HL-60 (cell line): ENCODE data around the gene FOXC2.

ENCODE experiments used
- DNase-seq, 2 experiments: peaks; one replicate each; pipeline ENCODE4 v3.0.0-alpha.2; 2010 to 2020; ENCODE audit warnings: low read depth in 1 of 2, low spot score in 1 of 2
- H3K27ac ChIP-seq: fragments of 250-450 bp; sonication (Bioruptor Pico); replicated peaks from 2 replicates; pipeline ENCODE4 v1.5.1; 2020; ENCODE audit warnings: mild to moderate bottlenecking, moderate library complexity
- H3K27me3 ChIP-seq: fragments of 250-450 bp; sonication (Bioruptor Pico); 2 replicates; pipeline ENCODE4 v1.5.1; 2021; ENCODE audit warnings: mild to moderate bottlenecking, moderate library complexity; ENCODE audit not compliant: insufficient read depth, poor library complexity, severe bottlenecking
- H3K4me3 ChIP-seq: replicated peaks from 2 replicates; pipeline ENCODE4 v1.5.1; 2011; ENCODE audit warnings: mild to moderate bottlenecking, control low read depth, low read length; ENCODE audit not compliant: insufficient read depth
- GABPA ChIP-seq: IDR thresholded peaks from 2 replicates; pipeline ENCODE4 v1.6.1; 2012; ENCODE audit warnings: low read depth
- POLR2AphosphoS5 ChIP-seq: IDR thresholded peaks from 2 replicates; pipeline ENCODE4 v1.6.1; 2012; ENCODE audit warnings: low read depth
- SPI1 ChIP-seq: IDR thresholded peaks from 2 replicates; pipeline ENCODE4 v1.6.1; 2012; ENCODE audit warnings: low read depth, mild to moderate bottlenecking, borderline replicate concordance
- TF ChIP-seq, protein P1 (sequence below): IDR thresholded peaks from 2 replicates; pipeline ENCODE4 v1.6.1; 2012; ENCODE audit warnings: low read depth; ENCODE audit not compliant: insufficient replicate concordance
- TF ChIP-seq, protein P2 (sequence below): IDR thresholded peaks from one replicate; pipeline ENCODE4 v1.5.1; 2011; ENCODE audit warnings: low read length, control low read depth, inconsistent platforms; ENCODE audit not compliant: insufficient read depth

FOXC2 gene

DNA sequence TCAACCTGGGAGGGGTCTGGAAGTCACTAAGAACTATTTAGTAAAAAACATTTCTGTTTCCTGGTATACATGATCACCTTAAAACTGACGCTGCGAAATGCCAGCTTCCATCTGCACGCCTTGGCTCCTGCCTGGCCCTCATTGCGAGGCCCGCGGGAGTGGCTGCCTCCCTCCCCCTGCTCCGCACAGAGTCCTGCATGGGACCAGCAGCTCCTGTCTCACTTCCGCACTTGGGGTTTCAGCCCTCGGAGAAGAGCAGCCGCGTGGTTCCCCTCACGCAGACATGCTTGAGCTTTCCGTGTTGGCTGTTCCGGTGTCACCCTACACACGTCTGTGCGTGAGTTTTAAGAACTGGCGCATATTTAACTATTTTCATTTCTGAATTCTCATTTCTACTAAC lies 30.0 kb upstream of the FOXC2 start:
- Histone ChIP-seq H3K27ac (no peak overlapping the region), H3K4me3 (no peak overlapping the region), H3K27me3 (no peaks in the 10 kb centered on the region)
- no peak for DNase-seq
- TF ChIP-seq GABPA = no peak
- TF ChIP-seq POLR2AphosphoS5 = no peak
- TF ChIP-seq, protein P1, sequence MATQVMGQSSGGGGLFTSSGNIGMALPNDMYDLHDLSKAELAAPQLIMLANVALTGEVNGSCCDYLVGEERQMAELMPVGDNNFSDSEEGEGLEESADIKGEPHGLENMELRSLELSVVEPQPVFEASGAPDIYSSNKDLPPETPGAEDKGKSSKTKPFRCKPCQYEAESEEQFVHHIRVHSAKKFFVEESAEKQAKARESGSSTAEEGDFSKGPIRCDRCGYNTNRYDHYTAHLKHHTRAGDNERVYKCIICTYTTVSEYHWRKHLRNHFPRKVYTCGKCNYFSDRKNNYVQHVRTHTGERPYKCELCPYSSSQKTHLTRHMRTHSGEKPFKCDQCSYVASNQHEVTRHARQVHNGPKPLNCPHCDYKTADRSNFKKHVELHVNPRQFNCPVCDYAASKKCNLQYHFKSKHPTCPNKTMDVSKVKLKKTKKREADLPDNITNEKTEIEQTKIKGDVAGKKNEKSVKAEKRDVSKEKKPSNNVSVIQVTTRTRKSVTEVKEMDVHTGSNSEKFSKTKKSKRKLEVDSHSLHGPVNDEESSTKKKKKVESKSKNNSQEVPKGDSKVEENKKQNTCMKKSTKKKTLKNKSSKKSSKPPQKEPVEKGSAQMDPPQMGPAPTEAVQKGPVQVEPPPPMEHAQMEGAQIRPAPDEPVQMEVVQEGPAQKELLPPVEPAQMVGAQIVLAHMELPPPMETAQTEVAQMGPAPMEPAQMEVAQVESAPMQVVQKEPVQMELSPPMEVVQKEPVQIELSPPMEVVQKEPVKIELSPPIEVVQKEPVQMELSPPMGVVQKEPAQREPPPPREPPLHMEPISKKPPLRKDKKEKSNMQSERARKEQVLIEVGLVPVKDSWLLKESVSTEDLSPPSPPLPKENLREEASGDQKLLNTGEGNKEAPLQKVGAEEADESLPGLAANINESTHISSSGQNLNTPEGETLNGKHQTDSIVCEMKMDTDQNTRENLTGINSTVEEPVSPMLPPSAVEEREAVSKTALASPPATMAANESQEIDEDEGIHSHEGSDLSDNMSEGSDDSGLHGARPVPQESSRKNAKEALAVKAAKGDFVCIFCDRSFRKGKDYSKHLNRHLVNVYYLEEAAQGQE = no peak
- TF ChIP-seq SPI1 = no peak
- TF ChIP-seq, protein P2, sequence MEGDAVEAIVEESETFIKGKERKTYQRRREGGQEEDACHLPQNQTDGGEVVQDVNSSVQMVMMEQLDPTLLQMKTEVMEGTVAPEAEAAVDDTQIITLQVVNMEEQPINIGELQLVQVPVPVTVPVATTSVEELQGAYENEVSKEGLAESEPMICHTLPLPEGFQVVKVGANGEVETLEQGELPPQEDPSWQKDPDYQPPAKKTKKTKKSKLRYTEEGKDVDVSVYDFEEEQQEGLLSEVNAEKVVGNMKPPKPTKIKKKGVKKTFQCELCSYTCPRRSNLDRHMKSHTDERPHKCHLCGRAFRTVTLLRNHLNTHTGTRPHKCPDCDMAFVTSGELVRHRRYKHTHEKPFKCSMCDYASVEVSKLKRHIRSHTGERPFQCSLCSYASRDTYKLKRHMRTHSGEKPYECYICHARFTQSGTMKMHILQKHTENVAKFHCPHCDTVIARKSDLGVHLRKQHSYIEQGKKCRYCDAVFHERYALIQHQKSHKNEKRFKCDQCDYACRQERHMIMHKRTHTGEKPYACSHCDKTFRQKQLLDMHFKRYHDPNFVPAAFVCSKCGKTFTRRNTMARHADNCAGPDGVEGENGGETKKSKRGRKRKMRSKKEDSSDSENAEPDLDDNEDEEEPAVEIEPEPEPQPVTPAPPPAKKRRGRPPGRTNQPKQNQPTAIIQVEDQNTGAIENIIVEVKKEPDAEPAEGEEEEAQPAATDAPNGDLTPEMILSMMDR = no peak

DNA sequence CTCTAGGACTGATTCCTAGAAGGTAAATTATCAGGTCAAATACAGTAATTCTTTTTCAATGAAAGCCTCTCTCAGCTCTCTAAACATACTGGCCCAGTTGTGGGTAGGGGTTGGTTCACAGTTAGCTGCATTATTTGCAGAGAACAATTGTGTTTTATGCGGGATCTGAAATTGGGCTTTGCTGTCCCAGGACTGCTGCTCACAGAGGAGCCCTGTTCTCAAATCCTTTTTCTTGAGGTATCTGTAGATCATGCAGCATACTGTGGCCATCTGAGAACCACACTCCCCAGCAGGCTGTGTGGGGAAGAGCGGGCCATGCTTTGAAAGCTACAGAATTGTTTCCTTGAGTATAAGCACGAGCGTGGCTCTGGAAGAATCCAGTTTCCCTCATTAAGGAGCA lies 29.1 kb upstream of the FOXC2 start:
- TF ChIP-seq, protein P2 = no peak
- TF ChIP-seq SPI1 (no peak), GABPA (no peak), POLR2AphosphoS5 (no peak)
- TF ChIP-seq, protein P1 = no peak
- DNase-seq = no peak
- Histone ChIP-seq H3K27ac (no peak overlapping the region), H3K27me3 (no peaks in the 10 kb centered on the region), H3K4me3 (no peak overlapping the region)

DNA sequence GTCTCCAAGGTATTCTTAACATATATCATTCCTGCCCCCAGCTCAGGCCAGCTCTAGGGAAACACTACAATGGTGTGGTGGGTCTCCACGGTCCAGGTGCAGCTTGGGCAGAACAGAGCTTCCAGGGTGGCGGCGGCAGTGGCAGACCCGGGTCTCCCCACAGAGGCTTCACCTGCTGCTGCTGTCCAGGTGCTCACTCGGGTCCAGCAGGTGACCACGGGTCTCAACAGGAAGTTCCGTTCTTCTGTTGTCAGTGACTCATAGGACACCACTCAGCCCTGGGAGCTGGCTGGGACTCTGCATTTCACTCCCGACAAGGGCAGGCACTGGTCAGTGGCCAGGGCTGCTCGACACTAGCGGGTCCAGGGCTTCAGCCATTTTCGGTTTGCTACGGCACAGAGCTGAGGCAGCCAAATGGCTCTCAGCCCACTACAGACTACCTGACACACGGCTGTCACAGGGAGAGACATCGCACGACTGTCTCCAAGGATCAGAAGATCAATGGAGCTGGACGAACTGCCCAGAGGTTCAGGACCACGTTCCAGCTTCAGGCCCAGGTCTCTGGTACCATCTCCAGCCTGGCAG lies 28.3 kb upstream of the FOXC2 start:
- TF ChIP-seq SPI1 (no peak), POLR2AphosphoS5 (no peak)
- H3K27me3 ChIP-seq = no peaks in the 10 kb centered on the region
- no peak overlapping the region for H3K4me3 ChIP-seq
- DNase-seq = no peak
- no peak overlapping the region for H3K27ac ChIP-seq

DNA sequence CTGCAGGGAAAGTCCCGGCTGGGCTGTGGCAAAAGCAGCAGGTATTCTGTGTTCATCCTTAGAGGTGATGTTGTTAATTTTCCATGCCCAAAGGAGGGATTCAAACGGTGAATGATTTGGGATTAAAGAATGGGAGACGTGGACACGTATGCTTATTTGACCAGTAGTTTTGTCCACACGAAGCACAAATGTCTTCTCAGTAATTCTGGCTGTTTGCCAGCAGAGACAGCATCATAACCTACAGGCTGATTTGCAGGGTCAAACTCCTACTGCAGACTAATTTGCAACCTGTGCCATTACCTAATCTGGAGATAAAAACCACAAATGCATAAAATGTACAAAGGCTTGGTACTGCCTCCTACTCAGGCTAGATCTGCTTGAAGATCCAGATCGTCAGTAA lies 25.7 kb upstream of the FOXC2 start:
- no peak for DNase-seq
- no peaks in the 10 kb centered on the region for H3K27me3 ChIP-seq
- TF ChIP-seq, protein P2 = no peak
- TF ChIP-seq, protein P1 = no peak
- TF ChIP-seq GABPA (no peak), SPI1 (no peak), POLR2AphosphoS5 (no peak)

More for the DNA sequence above, 25.7 kb upstream of the FOXC2 start:
- H3K4me3 ChIP-seq = no peak overlapping the region
- no peak overlapping the region for H3K27ac ChIP-seq
